CD4-positive, alpha-beta memory T cell (primary cell): ENCODE results near the gene KIF21A. TPM values are rescaled to one million over a fixed set of nuclear protein-coding genes. Genes with fewer than 3 reads are reported as not detected.
"Not testable (repeated sequence)": the region's sequence is repeated elsewhere in the genome, so short reads cannot be mapped to it uniquely, and the experiment has no call there.

ENCODE experiments used
- CTCF ChIA-PET: fragments of 350-600 bp; sonication (Branson Sonifier 250); formaldehyde crosslinking; loops from one replicate; lab custom pipeline; 2021; ENCODE audit warnings: inconsistent platforms; ENCODE audit not compliant: partially characterized antibody; lab: Charles Lee
- POLR2A ChIA-PET: fragments of 350-600 bp; sonication (Branson Sonifier 250); formaldehyde crosslinking; loops from one replicate; lab custom pipeline; 2021; ENCODE audit not compliant: partially characterized antibody; lab: Charles Lee
- DNase-seq, 5 donors: peaks; one replicate each; pipeline versions ENCODE4 v3.0.0 to v3.0.0-alpha.2; 2020 to 2022; ENCODE audit warnings: mixed read lengths in 1 of 5
- H3K27ac ChIP-seq: one replicate; pipeline ENCODE4 v1.7.0; 2013; ENCODE audit warnings: low read depth, low read length
- H3K27me3 ChIP-seq: 2 replicates; pipeline ENCODE4 v1.7.0; 2013; ENCODE audit warnings: mild to moderate bottlenecking, low read length, moderate library complexity; ENCODE audit not compliant: insufficient read depth
- H3K36me3 ChIP-seq: 2 replicates; pipeline ENCODE4 v1.7.0; 2013; ENCODE audit warnings: mild to moderate bottlenecking, low read length, moderate library complexity; ENCODE audit not compliant: insufficient read depth
- H3K4me1 ChIP-seq: 2 replicates; pipeline ENCODE4 v1.7.0; 2013; ENCODE audit warnings: mild to moderate bottlenecking, low read length, moderate library complexity; ENCODE audit not compliant: insufficient read depth
- H3K4me3 ChIP-seq, 2 donors: one replicate each; pipeline ENCODE4 v1.7.0; 2013; ENCODE audit warnings: low read length in 2 of 2, mild to moderate bottlenecking in 1 of 2
- H3K9me3 ChIP-seq, 2 donors: one replicate each; pipeline ENCODE4 v1.7.0; 2013; ENCODE audit warnings: low read length in 2 of 2, control low read depth in 1 of 2; ENCODE audit not compliant: control insufficient read depth in 1 of 2
- H3K27ac Mint-ChIP-seq, 7 donors: one replicate each; pipeline ENCODE4 v1.8.0; 2020 to 2021; ENCODE audit warnings: mixed read lengths in 7 of 7, mild to moderate bottlenecking in 6 of 7, inconsistent platforms in 3 of 7, moderate library complexity in 3 of 7
- H3K27me3 Mint-ChIP-seq, 2 donors: one replicate each; pipeline ENCODE4 v1.8.0; 2020 to 2021; ENCODE audit warnings: mixed read lengths in 2 of 2
- H3K36me3 Mint-ChIP-seq, 2 donors: one replicate each; pipeline ENCODE4 v1.8.0; 2020 to 2021; ENCODE audit warnings: mixed read lengths in 2 of 2, inconsistent platforms in 1 of 2, mild to moderate bottlenecking in 1 of 2
- H3K4me1 Mint-ChIP-seq, 4 donors: one replicate each; pipeline ENCODE4 v1.8.0; 2020 to 2021; ENCODE audit warnings: mixed read lengths in 4 of 4, mild to moderate bottlenecking in 1 of 4
- H3K4me3 Mint-ChIP-seq, 8 donors: one replicate each; pipeline ENCODE4 v1.8.0; 2020 to 2021; ENCODE audit warnings: mixed read lengths in 8 of 8, mild to moderate bottlenecking in 7 of 8, moderate library complexity in 6 of 8, inconsistent platforms in 3 of 8
- H3K9me3 Mint-ChIP-seq, 8 donors: one replicate each; pipeline ENCODE4 v1.8.0; 2020 to 2021; ENCODE audit warnings: mixed read lengths in 8 of 8, mild to moderate bottlenecking in 5 of 8, inconsistent platforms in 3 of 8, moderate library complexity in 1 of 8
- intact Hi-C: fragments of 100-400 bp; cut with micrococcal nuclease; formaldehyde crosslinking; loops from one replicate; pipeline ENCODE4 v1.15.1; 2023
- polyA plus RNA-seq, 2 donors: library from polyadenylated mRNA; unstranded; fragments of 300-500 nt; fragmentation: Illumina TruSeq; gene quantifications; one replicate each; pipeline ENCODE4 v1.2.3, GENCODE V29; 2021
- total RNA-seq, 2 experiments: library from RNA; stranded (reverse); gene quantifications; one replicate each; pipeline ENCODE4 v1.2.3, GENCODE V29; 2021

KIF21A gene
- total and polyA plus RNA-seq, 4 experiments from 2014 or later: 3.4 to 19.9 (median 13.5) TPM

GRCh38 chr12:39309516-39309915 is 133.4 kb downstream of the KIF21A start:
- Mint-ChIP-seq H3K4me1 (no peaks in the 10 kb centered on the region), H3K36me3 (peaks cover 33 to 42% of the 10 kb centered on the region in 2 donors), H3K27ac (no peak overlapping the region), H3K9me3 (no peaks in the 10 kb centered on the region), H3K27me3 (no peaks in the 10 kb centered on the region), H3K4me3 (no peak overlapping the region)
- POLR2A ChIA-PET: no interaction called here
- H3K27me3 ChIP-seq: no peaks in the 10 kb centered on the region
- H3K4me1 ChIP-seq: no peaks in the 10 kb centered on the region
- no peak overlapping the region for H3K27ac ChIP-seq
- DNase-seq: no peak
- intact Hi-C loops: no loop called here
- CTCF ChIA-PET: interaction anchor here (1.4 kb wide), 1 partner anchor 9 kb away, joined by 5 read pairs; no protein-coding TSS in a partner anchor
- H3K4me3 ChIP-seq: no peak overlapping the region
- H3K9me3 ChIP-seq: no peaks in the 10 kb centered on the region
- no peaks in the 10 kb centered on the region for H3K36me3 ChIP-seq

DNA sequence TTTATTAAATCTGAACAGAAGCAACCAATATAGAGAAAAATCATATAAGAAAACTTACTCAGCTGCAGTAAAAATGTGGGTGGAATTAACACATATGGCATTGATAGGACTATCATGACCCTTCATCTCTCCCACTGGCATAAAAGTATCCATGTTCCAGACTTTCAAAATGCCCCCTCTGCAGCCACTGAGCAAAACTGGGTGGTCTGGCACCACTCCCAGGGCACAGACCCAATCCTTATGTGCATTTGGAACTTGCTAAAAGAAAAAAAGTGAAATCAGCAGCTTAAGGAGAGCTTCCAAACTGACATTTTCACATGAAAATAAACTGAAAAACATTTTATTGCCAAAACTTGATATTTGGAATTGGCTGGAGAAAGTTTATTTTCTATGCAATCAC is 141.5 kb downstream of the KIF21A start:
- H3K4me1 Mint-ChIP-seq: peaks cover 0 to 2% (median 0%) of the 10 kb centered on the region in 4 donors
- CTCF ChIA-PET: no interaction called here
- Histone ChIP-seq H3K9me3 (no peaks in the 10 kb centered on the region), H3K27me3 (no peaks in the 10 kb centered on the region), H3K4me3 (no peak overlapping the region), H3K27ac (no peak overlapping the region), H3K36me3 (no peaks in the 10 kb centered on the region), H3K4me1 (no peaks in the 10 kb centered on the region)
- no peaks in the 10 kb centered on the region for H3K9me3 Mint-ChIP-seq
- H3K27ac Mint-ChIP-seq: peak overlapping the region in 1 of 7 donors; percentile 16
- H3K4me3 Mint-ChIP-seq: no peak overlapping the region
- no peak for DNase-seq
- H3K27me3 Mint-ChIP-seq: no peaks in the 10 kb centered on the region
- POLR2A ChIA-PET: no interaction called here
- peaks cover 46 to 60% of the 10 kb centered on the region in 2 donors for H3K36me3 Mint-ChIP-seq
- intact Hi-C loops: no loop called here

- Histone ChIP-seq H3K4me1 (no peaks in the 10 kb centered on the region), H3K9me3 (no peaks in the 10 kb centered on the region), H3K27me3 (no peaks in the 10 kb centered on the region), H3K4me3 (no peak overlapping the region), H3K36me3 (no peaks in the 10 kb centered on the region), H3K27ac (no peak overlapping the region)
- peaks cover 42 to 58% of the 10 kb centered on the region in 2 donors for H3K36me3 Mint-ChIP-seq
- intact Hi-C loops: no loop called here
- CTCF ChIA-PET: no interaction called here
- H3K27me3 Mint-ChIP-seq: no peaks in the 10 kb centered on the region
- POLR2A ChIA-PET: no interaction called here
- H3K9me3 Mint-ChIP-seq: no peaks in the 10 kb centered on the region
- no peak overlapping the region for H3K4me3 Mint-ChIP-seq
- H3K27ac Mint-ChIP-seq: no peak overlapping the region
- DNase-seq: no peak
- peaks cover 0 to 2% (median 0%) of the 10 kb centered on the region in 4 donors for H3K4me1 Mint-ChIP-seq
Measured at GRCh38 chr12:39300799-39301198, 142.1 kb downstream of the KIF21A start.

- Mint-ChIP-seq H3K9me3 (no peaks in the 10 kb centered on the region), H3K27me3 (no peaks in the 10 kb centered on the region), H3K36me3 (peaks cover 31 to 53% of the 10 kb centered on the region in 2 donors), H3K4me3 (no peak overlapping the region), H3K27ac (peak overlapping the region in 1 of 7 donors; percentile 71), H3K4me1 (peaks cover 0 to 2% (median 0%) of the 10 kb centered on the region in 4 donors)
- H3K4me3 ChIP-seq: no peak overlapping the region
- H3K4me1 ChIP-seq: no peaks in the 10 kb centered on the region
- POLR2A ChIA-PET: no interaction called here
- intact Hi-C loops: no loop called here
- H3K27me3 ChIP-seq: no peaks in the 10 kb centered on the region
- no peak overlapping the region for H3K27ac ChIP-seq
- DNase-seq: no peak
- CTCF ChIA-PET: interaction anchor here (1.1 kb wide), 1 partner anchor 24 kb away, joined by 5 read pairs; no protein-coding TSS in a partner anchor
- H3K9me3 ChIP-seq: no peaks in the 10 kb centered on the region
- H3K36me3 ChIP-seq: no peaks in the 10 kb centered on the region
Measured at GRCh38 chr12:39297891-39298290, 145.0 kb downstream of the KIF21A start.

DNA sequence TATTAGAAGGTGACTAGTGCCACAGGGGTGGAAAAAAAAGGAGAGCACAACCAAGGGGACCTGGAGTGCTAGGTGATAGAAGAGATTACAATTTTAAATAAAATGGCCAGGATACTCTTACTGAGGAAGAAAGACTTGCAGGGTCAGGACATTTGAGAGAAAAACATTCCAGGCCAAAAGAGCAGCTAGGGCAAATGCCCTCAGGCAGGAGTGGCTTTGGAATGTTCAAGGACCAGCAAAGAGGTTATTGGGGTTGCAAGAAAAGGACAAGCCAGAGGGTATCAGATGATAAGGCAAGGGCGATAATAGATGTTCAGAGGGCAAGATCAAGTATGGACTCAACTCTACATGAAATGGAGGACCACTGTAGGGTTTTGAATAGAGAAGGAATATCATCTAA is 146.4 kb downstream of the KIF21A start:
- Histone ChIP-seq H3K27me3 (no peaks in the 10 kb centered on the region), H3K36me3 (no peaks in the 10 kb centered on the region), H3K4me1 (no peaks in the 10 kb centered on the region), H3K27ac (no peak overlapping the region), H3K9me3 (no peaks in the 10 kb centered on the region), H3K4me3 (no peak overlapping the region)
- Mint-ChIP-seq H3K27ac (no peak overlapping the region), H3K27me3 (no peaks in the 10 kb centered on the region), H3K9me3 (no peaks in the 10 kb centered on the region), H3K36me3 (peaks cover 23 to 45% of the 10 kb centered on the region in 2 donors), H3K4me3 (no peak overlapping the region), H3K4me1 (peaks cover 0 to 2% (median 0%) of the 10 kb centered on the region in 4 donors)
- no peak for DNase-seq
- intact Hi-C loops: no loop called here
- POLR2A ChIA-PET: no interaction called here
- CTCF ChIA-PET: no interaction called here

GRCh38 chr12:39295593-39295992 is 147.3 kb downstream of the KIF21A start:
- H3K36me3 ChIP-seq, H3K27me3 ChIP-seq, H3K4me3 ChIP-seq, H3K4me1 ChIP-seq, H3K27me3 Mint-ChIP-seq, H3K9me3 Mint-ChIP-seq, intact Hi-C loops, DNase-seq, H3K27ac Mint-ChIP-seq, H3K27ac ChIP-seq, H3K4me3 Mint-ChIP-seq, POLR2A ChIA-PET, H3K9me3 ChIP-seq, H3K4me1 Mint-ChIP-seq: not testable (repeated sequence)
- peaks cover 21 to 39% of the 10 kb centered on the region in 2 donors for H3K36me3 Mint-ChIP-seq
- CTCF ChIA-PET: interaction anchor here (0.7 kb wide), 1 partner anchor 9 kb away, joined by 3 read pairs; no protein-coding TSS in a partner anchor

- Mint-ChIP-seq H3K9me3 (no peaks in the 10 kb centered on the region), H3K36me3 (peaks cover 20 to 38% of the 10 kb centered on the region in 2 donors), H3K4me1 (peaks cover 0 to 2% (median 0%) of the 10 kb centered on the region in 4 donors), H3K27ac (no peak overlapping the region), H3K4me3 (no peak overlapping the region), H3K27me3 (no peaks in the 10 kb centered on the region)
- Histone ChIP-seq H3K9me3 (no peaks in the 10 kb centered on the region), H3K4me3 (no peak overlapping the region), H3K4me1 (no peaks in the 10 kb centered on the region), H3K27ac (no peak overlapping the region), H3K36me3 (no peaks in the 10 kb centered on the region), H3K27me3 (no peaks in the 10 kb centered on the region)
- intact Hi-C loops: no loop called here
- ChIA-PET POLR2A (no interaction called here), CTCF (interaction anchor here (0.8 to 1.1 kb wide), 2 partner anchors 22 to 23 kb away, joined by 3 to 4 read pairs; no protein-coding TSS in a partner anchor)
- DNase-seq: no peak
Measured at GRCh38 chr12:39294715-39295114, 148.2 kb downstream of the KIF21A start.
